K562 (cell line): ENCODE data around the gene GAMT. TPM values are rescaled to one million over a fixed set of nuclear protein-coding genes. Genes with fewer than 3 reads are reported as not detected.

Source experiments
- ATAC-seq: fragments of 200-7000 bp; cut with Tn5 transposase; 3 replicates; pipeline ENCODE4 v1.9.1; 2020; ENCODE audit warnings: moderate library complexity
- BruUV-seq: library from RNA; stranded (reverse); fragments of 400-500 nt; replicated peaks from 2 replicates; lab custom pipeline; 2021; lab: Mats Ljungman, UMichigan
- CTCF ChIA-PET: fragments of 300-600 bp; formaldehyde crosslinking; extraction: SDS; loops from one replicate; lab custom pipeline; 2021; ENCODE audit warnings: low intra/inter-chr PET ratio; lab: Yijun Ruan, JAX
- POLR2A ChIA-PET: fragments of 300-600, 350-650 bp; sonication (Branson Sonifier 250); formaldehyde crosslinking; extraction: SDS; loops from one replicate; lab custom pipeline; 2021; ENCODE audit warnings: antibody characterized with exemption, inconsistent platforms; lab: Yijun Ruan, JAX
- DNase-seq, 4 experiments: peaks; one replicate each; pipeline versions ENCODE4 v3.0.0 to v3.0.0-alpha.2; 2011 to 2018; ENCODE audit warnings: low spot score in 3 of 4, mixed read lengths in 3 of 4; ENCODE audit errors: extremely low read depth in 1 of 4
- FAIRE-seq: peaks from 2 replicates; lab custom pipeline; 2011; peaks lifted over from hg19 to GRCh38; lab: Jason Lieb, UNC
- H2AFZ ChIP-seq: 2 replicates; pipeline ENCODE4 v1.6.0; 2011; ENCODE audit warnings: low read depth, low read length, control low read depth, inconsistent platforms
- H3K27ac ChIP-seq: fragments of 200-600 bp; 3 replicates; pipeline ENCODE4 v1.8.0; 2011; ENCODE audit warnings: low read depth, mild to moderate bottlenecking, control low read depth, inconsistent platforms, low read length, moderate library complexity, mixed read lengths; ENCODE audit errors: extremely low read depth
- H3K27me3 ChIP-seq, 2 experiments: fragments of 300-600 bp in 1 of 2; 2 replicates in 1 of 2; 3 replicates in 1 of 2; pipeline versions ENCODE4 v1.6.0 to v1.8.0; 2011; ENCODE audit warnings: inconsistent platforms in 2 of 2, low read length in 2 of 2, mild to moderate bottlenecking in 1 of 2, mixed read lengths in 1 of 2, moderate library complexity in 1 of 2; ENCODE audit not compliant: control insufficient read depth in 2 of 2, insufficient read depth in 2 of 2
- H3K36me3 ChIP-seq: fragments of 300-600 bp; 3 replicates; pipeline ENCODE4 v1.8.0; 2011; ENCODE audit warnings: mild to moderate bottlenecking, low read length, inconsistent platforms; ENCODE audit not compliant: control insufficient read depth, insufficient read depth
- H3K4me1 ChIP-seq, 2 experiments: fragments of 200-600 bp in 1 of 2; replicated peaks in 1 of 2; 2 replicates in 1 of 2; 3 replicates in 1 of 2; pipeline versions ENCODE4 v1.5.1 to v1.8.0; 2011; ENCODE audit warnings: inconsistent platforms in 2 of 2, low read length in 2 of 2, mild to moderate bottlenecking in 1 of 2, mixed read lengths in 1 of 2, moderate library complexity in 1 of 2; ENCODE audit not compliant: control insufficient read depth in 2 of 2, insufficient read depth in 2 of 2
- H3K4me2 ChIP-seq: 2 replicates; pipeline ENCODE4 v1.6.1; 2011; ENCODE audit warnings: low read length, control low read depth, inconsistent platforms, mixed read lengths; ENCODE audit not compliant: insufficient read depth
- H3K4me3 ChIP-seq: fragments of 200-600 bp; sonication (generic), shearing (Covaris generic); 2 replicates; pipeline ENCODE4 v1.5.1; 2016; ENCODE audit warnings: control low read depth, inconsistent platforms
- H3K79me2 ChIP-seq: fragments of 200-600 bp; 3 replicates; pipeline ENCODE4 v1.8.0; 2011; ENCODE audit warnings: low read length, inconsistent platforms; ENCODE audit not compliant: control insufficient read depth, insufficient read depth
- H3K9ac ChIP-seq, 2 experiments: 2 replicates each; pipeline versions ENCODE4 v1.6.0 to v1.6.1; 2011; ENCODE audit warnings: low read depth in 2 of 2, low read length in 2 of 2, control low read depth in 1 of 2, inconsistent platforms in 1 of 2, mild to moderate bottlenecking in 1 of 2, mixed read lengths in 1 of 2; ENCODE audit not compliant: insufficient read depth in 1 of 2
- H3K9me1 ChIP-seq: one replicate; pipeline ENCODE4 v1.6.0; 2011; ENCODE audit warnings: inconsistent platforms, mild to moderate bottlenecking, low read length, moderate library complexity; ENCODE audit not compliant: control insufficient read depth, insufficient read depth
- H3K9me3 ChIP-seq: replicated peaks from 2 replicates; pipeline ENCODE4 v1.5.1; 2011; ENCODE audit warnings: low read depth, low read length, inconsistent platforms; ENCODE audit not compliant: control insufficient read depth, insufficient read depth
- H4K20me1 ChIP-seq: replicated peaks from 2 replicates; pipeline ENCODE4 v1.6.1; 2011; ENCODE audit warnings: low read length, inconsistent platforms, mixed read lengths; ENCODE audit not compliant: control insufficient read depth, insufficient read depth
- ATF2 ChIP-seq: sonication (generic); formaldehyde crosslinking; IDR thresholded peaks from 2 replicates; pipeline ENCODE4 v1.8.1; 2022; ENCODE audit warnings: missing genetic modification reagents
- FOXP4 ChIP-seq: sonication (generic); formaldehyde crosslinking; IDR thresholded peaks from 2 replicates; pipeline ENCODE4 v1.8.0; 2022; ENCODE audit warnings: mild to moderate bottlenecking, missing genetic modification reagents, borderline replicate concordance
- IRF2 ChIP-seq: sonication (generic); formaldehyde crosslinking; IDR thresholded peaks from 2 replicates; pipeline ENCODE4 v1.8.1; 2022; ENCODE audit warnings: mild to moderate bottlenecking, missing genetic modification reagents
- NUFIP1 ChIP-seq: fragments of 450-650 bp; IDR thresholded peaks from 2 replicates; pipeline ENCODE4 v1.6.1; 2018; ENCODE audit not compliant: partially characterized antibody
- POLR2A ChIP-seq: fragments of 450-650 bp; conservative IDR thresholded peaks from 2 replicates; pipeline ENCODE4 v1.6.1; 2016
- POLR2AphosphoS2 ChIP-seq: IDR thresholded peaks from 2 replicates; pipeline ENCODE4 v1.6.1; 2012; ENCODE audit warnings: low read length, improper control_type of control experiment
- POLR2G ChIP-seq: fragments of 200-400 bp; formaldehyde crosslinking; IDR thresholded peaks from 2 replicates; pipeline ENCODE4 v1.6.1; 2017; ENCODE audit warnings: low read depth, mild to moderate bottlenecking, antibody characterized with exemption, low read length, moderate library complexity
- RBFOX2 ChIP-seq: fragments of 200-400 bp; formaldehyde crosslinking; IDR thresholded peaks from 2 replicates; pipeline ENCODE4 v1.6.1; 2017; ENCODE audit warnings: low read depth, mild to moderate bottlenecking, low read length, moderate library complexity
- SP2 ChIP-seq: IDR thresholded peaks from 2 replicates; pipeline ENCODE4 v1.6.1; 2011; ENCODE audit warnings: mild to moderate bottlenecking, low read depth, low read length, moderate library complexity; ENCODE audit not compliant: poor library complexity, severe bottlenecking; ENCODE audit errors: extremely low read depth
- SRSF1 ChIP-seq: fragments of 200-400 bp; formaldehyde crosslinking; IDR thresholded peaks from 2 replicates; pipeline ENCODE4 v1.6.1; 2017; ENCODE audit warnings: mild to moderate bottlenecking, low read depth, low read length, moderate library complexity
- TFAM ChIP-seq: fragments of 250-450 bp; sonication (Bioruptor Pico); conservative IDR thresholded peaks from 2 replicates; pipeline ENCODE4 v1.5.0; 2021; ENCODE audit warnings: mild to moderate bottlenecking, moderate library complexity
- whole genome bisulfite sequencing: fragments of 100-300 bp; shearing (Covaris generic); methylation state at CpG from one replicate; pipeline ENCODE4 v1.1.6; 2016; ENCODE audit warnings: low coverage, mixed read lengths; ENCODE audit not compliant: insufficient coverage; ENCODE audit errors: missing lambda C conversion rate; 5-methylcytosine and 5-hydroxymethylcytosine counted together
- in situ Hi-C: fragments of 300-500 bp; cut with MboI; formaldehyde crosslinking; loops from 4 replicates; pipeline ENCODE4 v1.15.0; 2018; ENCODE audit warnings: inconsistent platforms, mixed read lengths
- intact Hi-C: fragments of 100-400 bp; cut with micrococcal nuclease; formaldehyde crosslinking; loops from 2 replicates; pipeline ENCODE4 v1.14.2; 2022
- polyA plus RNA-seq, 8 experiments: library from polyadenylated mRNA; depleted of rRNA in 4 of 8; stranded (reverse) in 5 of 8; unstranded in 3 of 8; fragments of >200 nt; fragmentation: Nextera tagmentation in 2 of 8; fragmentation: Illumina TruSeq in 1 of 8; extraction: Ambion mirVana in 2 of 8; extraction: Trizol in 1 of 8; gene quantifications; 2 replicates each; pipeline versions ENCODE4 v1.2.1 to v1.2.3, GENCODE V29; 2011 to 2014; ENCODE audit warnings: inconsistent platforms in 1 of 8, missing spikeins in 1 of 8
- total RNA-seq, 7 experiments: library from RNA; depleted of rRNA in 6 of 7; stranded (reverse); fragments of >200 nt in 6 of 7; fragmentation: Illumina TruSeq in 2 of 7; extraction: Trizol in 2 of 7; gene quantifications; 2 replicates each; pipeline versions ENCODE4 v1.2.1 to v1.2.3, GENCODE V29; 2011 to 2021; ENCODE audit warnings: low replicate concordance in 1 of 7

GAMT gene
- total and polyA plus RNA-seq, 9 of the 15 experiments (the other 6 are each of a cell fraction or from before 2014, with no cell fraction given), result 1.3 to 35.3 (median 27.2) TPM

GRCh38 chr19:1441022-1441426 lies 39.7 kb upstream of the GAMT start:
- Histone ChIP-seq H3K79me2 (peaks cover 46% of the 10 kb centered on the region), H3K36me3 (peaks cover 38% of the 10 kb centered on the region), H3K4me1 (peaks cover 45 to 91% of the 10 kb centered on the region in 2 experiments), H3K9me3 (no peaks in the 10 kb centered on the region), H4K20me1 (peaks cover 29% of the 10 kb centered on the region), H3K4me2 (peak overlapping the region; percentile 97), H3K27ac (peak overlapping the region; percentile 38; the same call in 1 of the 3 replicates), H3K9me1 (no peaks in the 10 kb centered on the region), H3K9ac (peak overlapping the region in 1 of 2 experiments; percentile 100; a peak in 3 of 4 replicates), H2AFZ (no peak overlapping the region), H3K4me3 (peak overlapping the region; percentile 70; the same call in 1 of the 2 replicates), H3K27me3 (no peaks in the 10 kb centered on the region)
- ATAC-seq (no peak), FAIRE-seq (no peak), DNase-seq (no peak)
- BruUV-seq, result no TSS peak
- 0 out of 2 replicates have a peak, but pooled peaks have one; percentile 23 for TF ChIP-seq IRF2
- no peak for TF ChIP-seq FOXP4
- no peak for TF ChIP-seq SP2
- 0 out of 2 replicates have a peak, but pooled peaks have one; percentile 38 for TF ChIP-seq POLR2AphosphoS2
- peak; percentile 60 for TF ChIP-seq RBFOX2
- TF ChIP-seq POLR2A, result peak; percentile 31; the same call in 1 of the 2 replicates
- 0 out of 2 replicates have a peak, but pooled peaks have one; percentile 42 for TF ChIP-seq ATF2 (CRISPR knock-in tag)
- TF ChIP-seq TFAM, result no peak
- TF ChIP-seq POLR2G, result peak; percentile 64
- TF ChIP-seq NUFIP1, result no peak
- TF ChIP-seq SRSF1, result no peak
- CTCF ChIA-PET, result no interaction called here
- in situ Hi-C loops, result no loop called here
- WGBS, result 88% methylated on average over 9 of the region's 9 CpGs
- POLR2A ChIA-PET, result interaction anchor here (0.5 to 1.8 kb wide), 11 partner anchors 10 to 298 kb away, joined by 3 to 7 read pairs (median 3); partner anchors contain the start of gene CIRBP
- intact Hi-C loops, result loop anchor here (10.0 kb wide), 1 partner anchor 166 kb away; the partner anchor contains the start of gene FAM174C
